IPS-15b (cell line): ENCODE measurements around the gene RHOT2.
A peak's percentile ranks its signal among the peaks of the same experiment; 100 is the strongest.
"Not testable (repeated sequence)": the region's sequence is repeated elsewhere in the genome, so short reads cannot be mapped to it uniquely, and the experiment has no call there.

Experiments used
- H3K27me3 ChIP-seq: one replicate; pipeline ENCODE4 v1.6.1; 2013; ENCODE audit warnings: low read length; ENCODE audit not compliant: control insufficient read depth, insufficient read depth
- H3K36me3 ChIP-seq: one replicate; pipeline ENCODE4 v1.6.1; 2013; ENCODE audit warnings: low read length; ENCODE audit not compliant: control insufficient read depth, insufficient read depth
- H3K4me1 ChIP-seq: one replicate; pipeline ENCODE4 v1.6.1; 2013; ENCODE audit warnings: mild to moderate bottlenecking, low read length; ENCODE audit not compliant: control insufficient read depth, insufficient read depth
- H3K4me3 ChIP-seq: one replicate; pipeline ENCODE4 v1.5.1; 2013; ENCODE audit warnings: low read depth, low read length
- H3K9ac ChIP-seq: one replicate; pipeline ENCODE4 v1.6.1; 2013; ENCODE audit warnings: low read depth, mild to moderate bottlenecking, low read length
- H3K9me3 ChIP-seq: one replicate; pipeline ENCODE4 v1.6.1; 2013; ENCODE audit warnings: mild to moderate bottlenecking, low read length; ENCODE audit not compliant: control insufficient read depth, insufficient read depth

Gene RHOT2

DNA sequence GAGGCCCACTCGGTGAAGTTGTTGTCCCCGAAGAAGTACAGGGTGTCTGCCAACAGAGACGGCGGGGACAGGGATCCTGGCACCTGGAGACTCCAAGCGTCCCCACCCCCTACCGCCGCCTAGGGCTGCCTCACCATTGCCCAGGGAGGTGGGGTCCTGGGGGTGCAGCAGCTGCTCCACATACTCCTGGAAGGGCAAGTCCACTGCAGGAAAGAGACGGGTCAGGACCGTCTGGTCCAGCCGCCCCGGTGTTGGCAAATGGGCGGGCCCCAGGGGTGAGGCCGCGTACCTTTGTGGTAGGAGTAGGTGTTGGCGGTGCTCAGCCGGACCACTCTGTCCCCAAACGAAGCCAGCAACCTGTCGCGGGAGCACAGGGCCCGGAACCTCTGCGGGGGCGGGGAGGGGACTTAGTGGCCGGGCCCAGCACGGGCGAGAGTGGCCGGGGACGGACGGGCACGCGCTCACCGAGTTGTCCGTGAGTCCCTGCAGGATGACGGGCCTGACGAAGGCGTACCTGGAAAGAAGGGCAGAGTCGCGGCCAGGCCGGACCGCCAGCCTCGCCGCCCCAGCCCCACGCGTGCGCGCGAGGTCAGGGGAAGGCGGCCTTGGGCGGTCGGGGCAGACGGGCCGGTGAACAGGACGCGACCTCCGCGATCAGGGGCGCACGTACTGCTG lies 15.6 kb downstream of the RHOT2 start:
- no peaks in the 10 kb centered on the region for H3K27me3 ChIP-seq
- H3K4me3 ChIP-seq = peak overlapping the region; percentile 75
- H3K4me1 ChIP-seq = peaks cover 3% of the 10 kb centered on the region
- peaks cover 39% of the 10 kb centered on the region for H3K36me3 ChIP-seq
- no peaks in the 10 kb centered on the region for H3K9me3 ChIP-seq
- H3K9ac ChIP-seq = peak overlapping the region; percentile 70

DNA sequence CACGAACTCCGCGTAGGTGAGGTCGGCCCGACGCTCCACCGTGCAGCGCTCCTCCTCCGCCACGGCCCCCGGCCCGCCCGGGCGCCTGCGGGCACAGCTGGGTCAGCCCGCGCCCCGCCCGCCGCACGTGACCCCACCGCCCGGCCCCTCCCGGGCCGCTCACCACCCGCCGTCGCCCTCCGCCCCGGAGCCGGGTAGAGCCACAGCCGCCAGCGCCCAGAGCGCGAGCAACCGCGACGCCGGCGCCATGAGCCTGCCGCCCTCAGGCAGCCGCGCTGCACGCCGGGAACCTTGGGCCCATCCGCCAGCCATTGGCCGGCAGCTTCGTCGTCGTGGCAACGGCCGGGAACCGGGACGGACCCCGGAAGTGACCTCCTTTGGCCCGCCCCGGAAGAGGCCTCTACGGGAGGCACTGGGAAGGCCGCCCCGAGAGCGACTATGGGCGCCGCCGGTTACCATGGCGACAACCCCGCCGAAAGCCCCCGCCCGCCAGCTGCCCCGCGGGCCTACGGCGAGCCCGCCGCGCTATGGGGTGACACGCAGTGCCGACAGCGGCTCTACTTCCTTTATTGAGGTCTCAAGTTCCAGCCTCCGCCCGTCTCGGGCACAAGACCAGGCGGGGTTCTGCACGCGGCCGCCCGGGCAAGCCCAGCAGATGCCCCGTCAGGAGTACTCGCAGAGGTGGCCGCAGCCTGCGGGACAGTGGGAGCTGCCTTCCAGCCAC lies 16.3 kb downstream of the RHOT2 start, which contains the start of gene JMJD8:
JMJD8 (minus strand) TSS at position 264 of the 724 bp plus-strand sequence; CDS start at position 249, 15 bp downstream.
- Histone ChIP-seq H3K4me1 (peaks cover 3% of the 10 kb centered on the region), H3K4me3 (peak within 1 kb of the TSS; percentile 75), H3K9me3 (no peaks in the 10 kb centered on the region), H3K27me3 (no peaks in the 10 kb centered on the region), H3K36me3 (peaks cover 39% of the 10 kb centered on the region), H3K9ac (peak within 1 kb of the TSS; percentile 70)

DNA sequence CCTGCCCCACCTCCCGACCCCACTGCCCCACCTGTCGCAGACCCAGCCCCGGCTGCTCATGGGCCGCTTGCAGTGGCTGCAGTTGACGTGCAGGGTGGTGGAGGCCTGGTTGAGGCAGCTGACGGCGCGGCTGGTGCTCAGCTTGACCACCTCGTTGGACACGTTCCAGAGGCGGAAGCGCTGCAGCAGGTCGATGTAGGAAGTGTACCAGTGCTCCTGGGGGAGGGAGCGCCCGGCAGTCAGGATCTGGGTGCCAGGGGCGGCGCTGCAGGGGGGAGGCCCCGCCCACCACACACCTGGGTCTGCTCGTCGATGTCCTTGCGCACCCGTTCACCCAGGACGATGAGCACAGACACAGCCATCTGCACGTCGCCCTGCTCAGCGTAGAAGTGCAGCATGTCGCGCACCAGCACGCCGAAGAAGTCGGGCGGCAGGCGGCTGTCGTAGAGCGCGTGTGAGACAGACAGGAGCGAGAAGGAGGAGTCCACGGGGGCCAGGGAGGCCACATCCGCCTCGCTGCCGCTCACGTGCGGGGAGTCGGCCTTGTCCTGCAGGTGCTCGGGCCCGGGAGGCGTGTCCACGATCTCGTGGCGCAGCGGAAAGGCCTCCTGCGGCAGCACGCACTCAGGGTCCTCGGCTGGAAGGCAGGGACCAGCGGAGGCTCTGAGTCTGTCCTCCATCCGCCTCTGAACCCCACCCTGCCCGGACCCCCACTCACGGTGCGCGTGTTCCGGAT lies 17.2 kb downstream of the RHOT2 start:
- H3K9ac ChIP-seq = no peak overlapping the region

DNA sequence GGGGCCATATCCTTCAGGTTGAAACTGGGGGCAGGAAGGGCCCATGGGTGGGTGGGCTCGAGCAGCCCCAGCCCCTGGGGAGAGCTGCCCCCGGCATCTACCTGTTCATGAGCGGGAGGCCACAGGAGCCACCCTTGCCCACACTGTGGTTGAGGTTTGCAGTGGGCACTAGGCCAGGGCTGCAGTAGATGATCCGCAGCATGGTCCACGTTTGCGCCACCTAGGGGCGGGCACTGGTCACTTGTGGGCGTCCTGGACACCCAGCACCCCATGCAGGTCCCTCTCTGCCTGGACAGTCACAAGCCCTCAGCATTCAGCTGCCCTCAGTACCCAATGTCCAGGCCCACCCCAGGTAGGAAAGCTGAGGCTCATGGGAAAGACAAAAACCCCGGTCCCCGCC lies 18.0 kb downstream of the RHOT2 start:
- Histone ChIP-seq H3K4me3 (no peak overlapping the region), H3K9ac (no peak overlapping the region), H3K9me3 (no peaks in the 10 kb centered on the region), H3K27me3 (peaks cover under 1% of the 10 kb centered on the region), H3K36me3 (peaks cover 39% of the 10 kb centered on the region), H3K4me1 (peaks cover 3% of the 10 kb centered on the region)

More for the DNA sequence above, 17.2 kb downstream of the RHOT2 start:
- Histone ChIP-seq H3K4me3 (no peak overlapping the region), H3K9me3 (no peaks in the 10 kb centered on the region), H3K27me3 (no peaks in the 10 kb centered on the region), H3K4me1 (peaks cover 3% of the 10 kb centered on the region), H3K36me3 (peaks cover 39% of the 10 kb centered on the region)

DNA sequence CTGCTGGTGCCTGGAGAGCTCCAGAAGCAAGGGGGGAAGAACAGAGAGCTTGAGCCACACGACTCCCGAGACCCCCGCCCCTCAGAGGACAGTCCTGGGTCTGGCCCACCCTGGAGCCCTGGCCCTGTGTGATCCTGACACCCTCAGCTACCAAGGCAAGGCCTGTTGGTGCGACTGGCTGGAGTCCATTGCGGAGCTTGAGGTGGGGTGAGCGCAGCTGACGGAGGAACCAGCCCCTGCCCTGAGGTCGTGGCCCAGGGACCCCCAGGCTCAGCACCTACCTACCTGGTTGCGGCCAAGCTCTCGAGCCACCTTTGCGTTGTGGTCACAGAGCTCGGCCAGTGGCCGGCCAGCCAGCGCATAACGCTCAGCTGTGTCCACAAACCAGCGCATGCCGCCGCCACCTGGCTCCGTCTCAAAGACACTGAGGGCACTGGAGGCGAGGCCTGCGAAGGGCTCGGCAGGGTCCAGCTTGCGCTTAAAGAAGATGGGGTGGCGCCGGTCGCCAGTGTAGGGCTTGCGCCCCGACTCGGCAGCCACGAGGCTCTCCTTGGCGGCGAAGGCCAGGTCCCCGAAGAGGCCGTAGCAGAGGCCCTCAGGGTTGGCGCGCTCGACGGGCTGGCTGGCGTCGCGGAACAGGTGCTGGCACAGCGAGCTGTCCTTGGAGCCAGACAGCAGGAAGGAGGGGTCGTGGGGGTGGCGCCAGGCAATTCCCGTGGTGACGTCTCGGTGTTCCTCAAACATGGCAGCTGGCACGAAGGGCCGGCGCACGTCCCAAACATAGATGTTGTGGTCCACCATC lies 18.7 kb downstream of the RHOT2 start:
- Histone ChIP-seq H3K4me3 (no peak overlapping the region), H3K9ac (no peak overlapping the region), H3K36me3 (peaks cover 36% of the 10 kb centered on the region), H3K27me3 (peaks cover 4% of the 10 kb centered on the region), H3K4me1 (peaks cover 3% of the 10 kb centered on the region), H3K9me3 (no peaks in the 10 kb centered on the region)

DNA sequence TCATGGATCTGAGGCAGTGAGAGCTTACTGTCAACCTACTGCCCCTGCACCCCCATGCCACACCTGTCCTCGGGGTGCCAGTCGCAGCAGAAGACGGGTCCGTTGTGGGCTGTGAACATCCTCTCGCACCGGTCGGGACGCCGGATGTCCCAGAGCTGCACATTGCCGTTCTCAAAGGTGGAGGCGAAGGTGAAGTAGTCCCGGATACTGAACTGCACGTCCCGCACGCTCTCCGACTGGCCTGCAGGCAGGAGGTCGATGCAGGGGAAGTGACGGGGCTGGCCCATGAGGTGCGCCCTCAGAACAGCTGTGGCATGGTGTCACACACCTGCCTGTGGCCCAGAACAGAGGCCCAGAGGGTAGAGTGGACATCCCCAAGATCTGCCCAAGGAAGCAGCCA lies 19.6 kb downstream of the RHOT2 start:
- peaks cover 3% of the 10 kb centered on the region for H3K4me1 ChIP-seq
- peaks cover 28% of the 10 kb centered on the region for H3K36me3 ChIP-seq
- H3K4me3 ChIP-seq = no peak overlapping the region
- H3K9ac ChIP-seq = no peak overlapping the region
- no peaks in the 10 kb centered on the region for H3K9me3 ChIP-seq
- peaks cover 12% of the 10 kb centered on the region for H3K27me3 ChIP-seq

DNA sequence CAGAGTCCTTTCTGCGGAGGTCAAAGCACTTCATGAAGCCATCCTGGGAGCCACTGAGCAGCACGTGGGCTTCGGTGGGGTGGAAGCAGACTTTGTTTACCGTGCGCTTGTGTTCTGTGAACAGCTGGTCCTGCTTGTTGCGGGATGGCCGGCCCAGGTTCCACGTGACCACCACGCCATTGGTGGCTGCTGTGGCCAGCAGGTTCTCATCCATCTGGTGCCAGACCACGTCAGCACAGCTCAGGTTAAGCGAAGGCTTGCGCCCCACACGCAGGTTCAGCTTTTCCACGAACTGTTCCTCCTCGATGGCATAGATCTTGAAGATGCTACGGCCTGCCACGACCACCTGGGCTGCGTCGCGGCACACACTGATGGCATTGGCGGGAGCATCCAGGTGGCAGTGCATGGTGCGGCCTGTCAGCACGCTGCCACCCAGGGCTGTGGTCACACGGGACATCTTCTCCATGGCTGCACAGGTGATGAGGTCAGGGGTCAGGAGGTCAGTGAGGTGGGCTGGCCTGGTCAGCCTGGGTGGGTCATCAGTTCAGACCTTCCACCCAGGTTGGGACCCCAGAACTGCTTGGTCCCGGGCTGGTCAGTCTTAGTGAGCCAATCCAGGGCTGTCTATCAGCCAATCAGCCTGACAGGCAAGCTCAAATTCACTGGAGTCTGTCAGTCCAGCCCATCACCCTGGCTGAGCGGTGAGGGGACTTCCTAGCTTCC lies 21.4 kb downstream of the RHOT2 start:
- Histone ChIP-seq H3K9me3 (no peaks in the 10 kb centered on the region), H3K4me1 (no peaks in the 10 kb centered on the region), H3K36me3 (peaks cover 18% of the 10 kb centered on the region), H3K4me3 (peak overlapping the region; percentile 84), H3K27me3 (peaks cover 21% of the 10 kb centered on the region), H3K9ac (peak overlapping the region; percentile 77)

DNA sequence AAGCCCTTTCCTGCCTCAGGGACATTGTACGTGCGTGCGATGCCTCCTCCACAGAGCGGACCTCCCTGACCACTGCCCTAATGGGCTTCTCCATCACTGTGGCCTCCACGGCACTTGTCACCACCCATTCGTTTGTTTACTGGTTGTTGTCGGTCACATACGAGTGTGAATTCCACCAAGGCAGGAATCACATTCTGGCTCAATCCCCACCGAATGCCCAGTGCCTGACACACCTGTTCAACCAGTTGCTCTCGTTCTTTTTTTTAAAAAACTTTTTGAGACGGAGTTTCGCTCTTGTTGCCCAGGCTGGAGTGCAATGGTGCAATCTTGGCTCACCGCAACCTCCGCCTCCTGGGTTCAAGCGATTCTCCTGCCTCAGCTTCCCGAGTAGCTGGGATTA lies 23.3 kb downstream of the RHOT2 start:
- H3K9me3 ChIP-seq, H3K4me1 ChIP-seq, H3K36me3 ChIP-seq, H3K9ac ChIP-seq, H3K4me3 ChIP-seq: not testable (repeated sequence)
- peaks cover 36% of the 10 kb centered on the region for H3K27me3 ChIP-seq

DNA sequence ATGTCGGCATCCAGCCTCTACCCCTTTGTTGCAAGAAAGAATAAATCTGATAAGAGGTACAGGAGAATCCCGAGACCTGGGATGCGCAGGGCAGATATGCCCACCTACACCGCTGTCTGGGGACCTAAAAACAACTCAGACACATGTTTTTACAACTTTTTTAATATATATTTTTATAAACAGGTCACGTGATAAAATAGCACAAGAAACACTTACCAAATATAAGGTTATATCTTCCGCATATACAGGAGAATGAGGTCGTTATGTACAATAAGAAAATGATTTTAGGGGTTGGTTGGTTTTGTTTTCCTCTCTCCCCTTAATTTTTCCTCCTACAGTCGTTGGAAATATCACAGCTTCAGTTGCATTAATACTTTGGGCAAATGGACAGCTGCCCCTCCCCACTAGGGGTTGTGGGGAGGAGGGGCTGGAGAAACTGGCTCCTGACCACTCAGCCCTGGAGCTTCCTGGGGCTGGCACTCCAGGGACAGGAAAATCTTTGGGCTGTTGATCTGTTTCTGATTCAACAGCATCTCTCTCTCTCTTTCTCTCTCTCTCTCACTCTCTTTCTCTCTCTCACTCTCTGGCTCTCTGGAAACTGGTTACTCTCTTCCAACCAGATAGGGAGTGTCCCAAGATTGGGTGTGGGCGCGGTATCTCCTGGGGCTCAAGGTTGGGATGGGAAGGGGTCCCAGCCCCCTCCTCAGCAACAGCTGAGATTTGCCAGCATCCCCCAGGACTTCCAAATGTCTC lies 24.6 kb downstream of the RHOT2 start:
- no peaks in the 10 kb centered on the region for H3K9me3 ChIP-seq
- H3K4me1 ChIP-seq = no peaks in the 10 kb centered on the region
- H3K4me3 ChIP-seq = no peak overlapping the region
- H3K27me3 ChIP-seq = peaks cover 38% of the 10 kb centered on the region
- no peaks in the 10 kb centered on the region for H3K36me3 ChIP-seq
- no peak overlapping the region for H3K9ac ChIP-seq

DNA sequence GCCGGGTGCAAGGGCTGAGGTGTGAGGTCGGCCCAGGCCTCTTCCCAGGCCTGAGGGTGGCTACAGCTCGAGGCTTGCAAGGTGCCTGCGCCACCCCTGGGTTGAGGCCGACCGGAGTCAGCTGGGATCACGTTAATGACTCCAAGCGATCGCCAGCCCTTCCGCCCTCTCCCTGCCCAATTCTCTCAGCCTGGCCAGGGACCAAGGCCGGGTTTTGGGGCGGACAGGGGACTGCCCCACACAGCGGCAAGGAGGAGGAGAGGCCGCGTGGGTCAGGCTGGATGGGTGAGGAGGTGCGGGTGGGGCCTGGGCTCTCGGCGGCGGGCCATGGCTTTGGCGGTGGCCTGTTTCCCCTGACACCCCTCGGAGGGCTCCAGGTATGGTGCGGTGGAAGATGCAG lies 25.4 kb downstream of the RHOT2 start:
- no peaks in the 10 kb centered on the region for H3K36me3 ChIP-seq
- no peaks in the 10 kb centered on the region for H3K4me1 ChIP-seq
- no peaks in the 10 kb centered on the region for H3K9me3 ChIP-seq
- no peak overlapping the region for H3K9ac ChIP-seq
- H3K4me3 ChIP-seq = peak overlapping the region; percentile 71
- H3K27me3 ChIP-seq = peaks cover 41% of the 10 kb centered on the region
